SK-N-SH treated with all-trans-retinoic acid at 6 μM for 48 hours (cell line): ENCODE results near the gene MST1.

Experiments used
- ATAC-seq: fragments of 200-7000 bp; cut with Tn5 transposase; 3 replicates; pipeline ENCODE4 v1.9.1; 2020; ENCODE audit warnings: mild to moderate bottlenecking, moderate library complexity
- ARNTL ChIP-seq: fragments of 450-650 bp; formaldehyde crosslinking; IDR thresholded peaks from 2 replicates; pipeline ENCODE4 v1.5.0; 2020; ENCODE audit warnings: low read depth, mild to moderate bottlenecking, moderate library complexity, borderline replicate concordance
- BACH2 ChIP-seq: fragments of 250-450 bp; sonication (Bioruptor Pico); IDR thresholded peaks from 2 replicates; pipeline ENCODE4 v1.9.0; 2021; ENCODE audit warnings: mild to moderate bottlenecking, borderline replicate concordance
- CSDC2 ChIP-seq: fragments of 250-450 bp; sonication (Bioruptor Pico); IDR thresholded peaks from 2 replicates; pipeline ENCODE4 v1.5.0; 2020; ENCODE audit warnings: mild to moderate bottlenecking, moderate library complexity
- ESRRG ChIP-seq: fragments of 250-450 bp; sonication (Bioruptor Pico); IDR thresholded peaks from 2 replicates; pipeline ENCODE4 v1.6.1; 2021; ENCODE audit warnings: mild to moderate bottlenecking
- ISL1 ChIP-seq: fragments of 250-450 bp; sonication (Bioruptor Pico); IDR thresholded peaks from 2 replicates; pipeline ENCODE4 v2.1.2; 2022; ENCODE audit warnings: mild to moderate bottlenecking, moderate library complexity
- PPARA ChIP-seq: fragments of 250-450 bp; sonication (Bioruptor Pico); IDR thresholded peaks from 2 replicates; pipeline ENCODE4 v1.5.0; 2020; ENCODE audit warnings: mild to moderate bottlenecking, borderline replicate concordance
- RARB ChIP-seq: fragments of 250-450 bp; sonication (Bioruptor Pico); IDR thresholded peaks from 2 replicates; pipeline ENCODE4 v1.8.0; 2021; ENCODE audit warnings: mild to moderate bottlenecking, moderate library complexity
- SNAI2 ChIP-seq: fragments of 250-450 bp; sonication (Bioruptor Pico); IDR thresholded peaks from 2 replicates; pipeline ENCODE4 v1.5.0; 2020; ENCODE audit warnings: mild to moderate bottlenecking, moderate library complexity
- TCF4 ChIP-seq: fragments of 250-450 bp; sonication (Bioruptor Pico); IDR thresholded peaks from 2 replicates; pipeline ENCODE4 v1.8.0; 2021; ENCODE audit warnings: mild to moderate bottlenecking, moderate library complexity, borderline replicate concordance
- ZFP3 ChIP-seq: fragments of 250-450 bp; sonication (Bioruptor Pico); IDR thresholded peaks from 2 replicates; pipeline ENCODE4 v1.5.0; 2020; ENCODE audit warnings: mild to moderate bottlenecking, moderate library complexity
- ZFP30 ChIP-seq: fragments of 450-650 bp; formaldehyde crosslinking; IDR thresholded peaks from 2 replicates; pipeline ENCODE4 v1.5.0; 2022; ENCODE audit warnings: mild to moderate bottlenecking, moderate library complexity
- ZNF70 ChIP-seq: fragments of 450-650 bp; formaldehyde crosslinking; IDR thresholded peaks from 2 replicates; pipeline ENCODE4 v1.5.0; 2020; ENCODE audit warnings: mild to moderate bottlenecking, moderate library complexity
- TF ChIP-seq, protein P1 (sequence below): fragments of 250-450 bp; sonication (Bioruptor Pico); IDR thresholded peaks from 2 replicates; pipeline ENCODE4 v1.8.0; 2021; ENCODE audit warnings: low read depth, mild to moderate bottlenecking, moderate library complexity, borderline replicate concordance
- TF ChIP-seq, protein P2 (sequence below): fragments of 250-450 bp; sonication (Bioruptor Pico); IDR thresholded peaks from 2 replicates; pipeline ENCODE4 v1.5.1; 2021; ENCODE audit warnings: mild to moderate bottlenecking, moderate library complexity

Gene MST1

DNA sequence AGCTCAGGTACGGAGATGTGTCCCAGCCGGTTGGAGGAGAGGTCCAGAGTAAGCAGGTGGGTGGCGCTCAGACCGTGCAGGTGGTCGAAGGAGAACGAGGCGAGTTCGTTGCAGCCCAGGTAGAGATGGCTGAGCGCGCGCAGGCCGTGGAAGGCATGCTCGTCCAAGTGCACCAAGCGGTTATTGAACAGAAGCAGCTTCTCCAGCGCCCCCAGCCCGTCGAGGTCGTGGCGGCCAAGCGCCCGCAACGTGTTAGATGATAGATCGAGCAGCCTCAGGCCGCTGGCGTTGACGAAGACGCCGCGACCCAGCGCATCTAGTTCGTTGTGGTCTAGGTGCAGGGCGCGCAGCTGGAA, 29.6 kb upstream of the MST1 start:
- TF ChIP-seq ZFP30 (CRISPR knock-in tag) (no peak), ARNTL (CRISPR knock-in tag) (no peak), PPARA (CRISPR knock-in tag) (no peak)
- TF ChIP-seq, protein P1, sequence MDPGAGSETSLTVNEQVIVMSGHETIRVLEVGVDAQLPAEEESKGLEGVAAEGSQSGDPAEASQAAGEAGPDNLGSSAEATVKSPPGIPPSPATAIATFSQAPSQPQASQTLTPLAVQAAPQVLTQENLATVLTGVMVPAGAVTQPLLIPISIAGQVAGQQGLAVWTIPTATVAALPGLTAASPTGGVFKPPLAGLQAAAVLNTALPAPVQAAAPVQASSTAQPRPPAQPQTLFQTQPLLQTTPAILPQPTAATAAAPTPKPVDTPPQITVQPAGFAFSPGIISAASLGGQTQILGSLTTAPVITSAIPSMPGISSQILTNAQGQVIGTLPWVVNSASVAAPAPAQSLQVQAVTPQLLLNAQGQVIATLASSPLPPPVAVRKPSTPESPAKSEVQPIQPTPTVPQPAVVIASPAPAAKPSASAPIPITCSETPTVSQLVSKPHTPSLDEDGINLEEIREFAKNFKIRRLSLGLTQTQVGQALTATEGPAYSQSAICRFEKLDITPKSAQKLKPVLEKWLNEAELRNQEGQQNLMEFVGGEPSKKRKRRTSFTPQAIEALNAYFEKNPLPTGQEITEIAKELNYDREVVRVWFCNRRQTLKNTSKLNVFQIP (CRISPR knock-in tag), result no peak
- no peak for ATAC-seq

DNA sequence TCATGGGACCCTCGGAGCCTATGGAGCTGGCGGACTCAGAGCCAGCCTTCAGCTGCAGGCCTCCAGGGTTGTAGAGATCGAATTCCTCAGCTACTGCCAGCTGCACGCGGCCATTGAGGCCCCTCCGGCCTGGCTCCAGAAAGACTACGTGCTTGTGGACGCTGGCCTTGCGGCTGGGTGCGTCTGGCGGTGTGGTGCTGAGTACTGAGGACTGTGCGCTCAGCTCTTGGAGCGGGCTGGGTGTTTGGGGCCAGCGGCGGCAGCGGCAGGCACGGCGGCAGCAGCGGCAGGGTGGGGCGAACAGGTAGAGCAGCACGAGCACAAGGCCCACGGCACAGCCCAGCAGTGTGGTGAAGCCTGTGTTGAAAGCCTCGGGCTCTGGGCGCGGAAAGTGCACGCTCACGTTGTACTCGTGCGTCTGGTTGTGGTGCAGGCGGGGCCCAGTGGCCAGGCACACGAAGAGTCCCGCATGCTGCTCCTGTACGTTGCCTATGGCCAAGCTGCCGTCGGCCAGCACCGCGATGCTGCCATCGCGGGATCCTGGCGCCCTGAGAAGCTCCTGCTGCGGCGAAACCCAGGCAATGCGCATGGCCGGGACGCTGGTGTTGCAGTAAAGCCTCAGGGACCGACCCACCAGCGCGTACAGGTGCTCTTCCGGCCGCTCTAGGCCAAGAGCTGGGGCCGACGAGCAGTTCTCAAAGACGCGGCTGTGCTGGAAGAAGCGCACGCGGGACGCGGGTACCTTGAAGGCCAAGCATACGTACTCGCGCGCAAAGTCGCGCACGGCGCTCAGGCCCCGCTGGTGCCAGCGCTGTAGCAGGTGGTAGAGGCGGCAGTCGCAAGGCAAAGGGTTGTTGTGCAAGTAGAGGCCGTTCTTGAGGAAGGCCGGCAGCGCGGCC, 28.9 kb upstream of the MST1 start:
- TF ChIP-seq, protein P1 (CRISPR knock-in tag), result no peak
- no peak for ATAC-seq

DNA sequence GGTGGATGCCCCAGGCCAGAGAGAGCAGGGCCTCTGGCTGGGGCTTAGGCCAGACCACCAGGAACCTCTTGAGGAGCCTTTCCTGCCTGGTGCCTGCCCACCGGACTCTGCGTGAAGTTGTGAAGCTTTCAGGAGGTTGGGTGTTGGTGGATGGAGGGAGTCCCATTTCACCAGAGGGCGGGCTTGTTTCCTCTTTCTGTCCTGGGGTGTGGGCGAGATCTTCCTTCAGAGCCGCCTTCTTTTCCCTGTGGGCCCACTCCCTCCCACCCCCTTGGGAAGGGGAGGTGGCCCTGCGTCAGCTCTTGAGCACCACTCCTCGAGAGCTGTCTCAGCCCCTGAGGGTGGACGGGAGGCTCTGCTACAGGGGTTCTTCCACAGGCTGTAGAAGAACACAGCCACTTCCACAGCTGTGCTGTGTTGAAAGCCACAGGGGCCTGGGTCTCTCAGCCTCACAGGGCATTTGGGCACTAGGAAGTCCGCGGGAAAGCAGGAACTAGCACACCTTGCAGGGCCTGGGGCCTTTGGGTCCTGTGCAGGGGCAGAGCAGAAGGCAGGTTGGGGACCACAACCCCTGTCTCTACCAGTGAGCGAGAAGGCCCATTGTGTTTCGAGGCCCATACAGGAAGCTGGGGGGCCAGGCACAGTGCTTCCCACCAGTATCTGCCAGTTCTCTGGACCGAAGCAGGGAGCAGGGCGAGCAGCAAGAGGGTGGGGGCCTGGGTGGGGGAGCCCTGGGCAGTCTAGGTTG, 28.1 kb upstream of the MST1 start:
- no peak for TF ChIP-seq BACH2 (CRISPR knock-in tag)
- TF ChIP-seq ARNTL (CRISPR knock-in tag), result no peak
- no peak for ATAC-seq

DNA sequence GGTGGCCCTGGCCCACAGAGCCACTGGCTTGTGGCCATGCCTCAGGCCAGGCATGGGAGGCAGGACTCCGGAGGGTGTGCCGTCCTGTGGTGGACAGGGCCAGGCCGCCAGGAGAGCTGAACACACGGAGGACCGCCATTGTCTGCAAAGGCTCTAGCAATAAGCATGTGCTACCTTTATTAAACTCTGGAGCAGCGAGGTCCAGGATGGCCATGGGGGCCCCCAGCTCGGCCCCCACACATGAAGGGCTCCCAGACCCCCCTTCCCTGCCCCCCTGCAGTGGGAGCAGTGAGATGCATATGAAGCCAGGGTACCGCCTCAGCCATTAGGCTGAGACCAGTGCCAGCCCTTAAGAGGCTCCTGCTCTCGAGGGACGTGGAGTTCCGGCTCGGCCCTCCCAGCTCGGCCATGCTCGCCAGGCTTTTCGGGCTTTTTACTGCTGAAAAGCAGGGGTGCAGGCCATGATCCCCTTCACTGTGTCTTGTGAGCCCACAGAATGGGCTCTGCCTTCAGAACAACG, 27.5 kb upstream of the MST1 start:
- TF ChIP-seq ARNTL (CRISPR knock-in tag), result no peak
- TF ChIP-seq PPARA (CRISPR knock-in tag), result no peak
- TF ChIP-seq ZFP30 (CRISPR knock-in tag), result no peak
- TF ChIP-seq, protein P2, sequence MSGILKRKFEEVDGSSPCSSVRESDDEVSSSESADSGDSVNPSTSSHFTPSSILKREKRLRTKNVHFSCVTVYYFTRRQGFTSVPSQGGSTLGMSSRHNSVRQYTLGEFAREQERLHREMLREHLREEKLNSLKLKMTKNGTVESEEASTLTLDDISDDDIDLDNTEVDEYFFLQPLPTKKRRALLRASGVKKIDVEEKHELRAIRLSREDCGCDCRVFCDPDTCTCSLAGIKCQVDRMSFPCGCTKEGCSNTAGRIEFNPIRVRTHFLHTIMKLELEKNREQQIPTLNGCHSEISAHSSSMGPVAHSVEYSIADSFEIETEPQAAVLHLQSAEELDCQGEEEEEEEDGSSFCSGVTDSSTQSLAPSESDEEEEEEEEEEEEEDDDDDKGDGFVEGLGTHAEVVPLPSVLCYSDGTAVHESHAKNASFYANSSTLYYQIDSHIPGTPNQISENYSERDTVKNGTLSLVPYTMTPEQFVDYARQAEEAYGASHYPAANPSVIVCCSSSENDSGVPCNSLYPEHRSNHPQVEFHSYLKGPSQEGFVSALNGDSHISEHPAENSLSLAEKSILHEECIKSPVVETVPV, result no peak
- TF ChIP-seq TCF4, result no peak
- no peak for TF ChIP-seq ZNF70 (CRISPR knock-in tag)
- no peak for TF ChIP-seq CSDC2 (CRISPR knock-in tag)
- TF ChIP-seq, protein P1 (CRISPR knock-in tag), result no peak
- TF ChIP-seq RARB, result no peak
- TF ChIP-seq ISL1 (CRISPR knock-in tag), result no peak

DNA sequence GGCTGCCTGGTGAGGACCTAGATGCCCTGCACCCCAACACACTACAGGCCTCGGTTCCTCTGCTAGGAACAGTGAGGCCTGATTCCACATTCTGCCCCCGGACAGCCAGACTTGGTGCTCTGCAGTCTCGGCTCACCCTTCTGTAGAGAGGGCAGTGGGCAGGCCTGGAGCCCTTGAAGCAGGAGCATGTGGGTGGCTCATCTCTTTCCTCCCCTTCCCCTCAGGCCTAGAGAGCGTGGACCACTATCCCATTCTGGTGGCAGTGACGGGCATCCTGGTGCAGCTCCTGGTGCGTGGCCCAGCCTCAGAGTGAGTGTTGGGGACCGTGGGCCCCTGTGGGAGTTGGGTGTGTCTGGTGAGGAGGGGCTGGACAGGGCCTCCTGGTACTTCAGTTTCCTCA, 26.9 kb upstream of the MST1 start:
- TF ChIP-seq ZFP30 (CRISPR knock-in tag) (no peak), ZFP3 (CRISPR knock-in tag) (no peak), TCF4 (no peak), SNAI2 (no peak), ARNTL (CRISPR knock-in tag) (no peak)
- no peak for ATAC-seq

More for the DNA sequence above, 27.5 kb upstream of the MST1 start:
- ATAC-seq, result no peak

DNA sequence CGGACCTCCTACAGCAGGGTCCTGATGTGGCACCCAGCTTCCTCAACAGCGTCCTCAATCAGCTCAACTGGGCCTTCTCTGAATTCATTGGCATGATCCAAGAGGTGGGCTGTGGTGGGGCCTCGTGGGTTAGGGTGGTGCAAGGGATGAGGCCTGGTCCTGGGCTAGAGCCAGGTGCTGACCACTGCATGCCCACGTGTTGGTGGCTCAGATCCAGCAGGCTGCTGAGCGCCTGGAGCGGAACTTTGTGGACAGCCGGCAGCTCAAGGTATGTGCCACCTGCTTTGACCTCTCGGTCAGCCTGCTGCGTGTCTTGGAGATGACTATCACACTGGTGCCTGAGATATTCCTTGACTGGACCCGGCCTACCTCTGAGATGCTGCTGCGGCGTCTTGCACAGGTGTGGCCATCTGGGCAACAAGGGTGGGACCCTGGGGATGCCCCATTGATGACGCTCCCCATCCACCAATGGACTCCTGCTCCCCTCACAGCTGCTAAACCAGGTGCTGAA, 26.4 kb upstream of the MST1 start:
- no peak for TF ChIP-seq ARNTL (CRISPR knock-in tag)
- TF ChIP-seq ESRRG (CRISPR knock-in tag), result no peak
- TF ChIP-seq, all 23 proteins: peak for 0
- ATAC-seq, result no peak
